Adrenal gland (tissue), 12 donors: ENCODE data around the gene SEMA4C. TPM values are rescaled to one million over a fixed set of nuclear protein-coding genes. Genes with fewer than 3 reads are reported as not detected.

Experiments
- DNase-seq, 7 donors: peaks; one replicate each; pipeline ENCODE4 v3.0.0-alpha.2; 2019 to 2020
- H3K27ac ChIP-seq, 5 donors: fragments of 200-600 bp; sonication (generic) in 4 of 5; 1 replicate in 3 of 5; 2 replicates in 2 of 5; pipeline versions ENCODE4 v1.5.1 to v1.8.0; 2016 to 2020; ENCODE audit warnings: mild to moderate bottlenecking in 1 of 5
- H3K27me3 ChIP-seq: fragments of 200-600 bp; 2 replicates; pipeline ENCODE4 v1.8.0; 2021
- H3K36me3 ChIP-seq, 2 donors: fragments of 200-600 bp; replicated peaks in 1 of 2; 1 replicate in 1 of 2; 2 replicates in 1 of 2; pipeline versions ENCODE4 v1.5.1 to v1.8.0; 2018 to 2022
- H3K4me1 ChIP-seq, 2 donors: fragments of 200-600 bp; replicated peaks in 1 of 2; 1 replicate in 1 of 2; 2 replicates in 1 of 2; pipeline versions ENCODE4 v1.5.1 to v1.8.0; 2018 to 2021
- H3K4me3 ChIP-seq, 4 donors: fragments of 200-600 bp; sonication (generic) in 3 of 4; one replicate each; pipeline ENCODE4 v1.5.1; 2016 to 2018
- H3K9me3 ChIP-seq, 3 donors: fragments of 200-600 bp; sonication (generic) in 1 of 3; replicated peaks in 1 of 3; 1 replicate in 2 of 3; 2 replicates in 1 of 3; pipeline versions ENCODE4 v1.5.1 to v1.8.0; 2016 to 2021
- CTCF ChIP-seq, 6 experiments: fragments of 450-650 bp in 4 of 6; fragments of 200-600 bp in 2 of 6; sonication (generic) in 1 of 6; IDR thresholded peaks; 1 replicate in 5 of 6; 2 replicates in 1 of 6; pipeline versions ENCODE4 v1.5.1 to v1.8.0; 2016 to 2021; ENCODE audit warnings: antibody characterized with exemption in 6 of 6, mild to moderate bottlenecking in 2 of 6, moderate library complexity in 1 of 6
- POLR2A ChIP-seq, 2 donors: fragments of 450-650 bp; IDR thresholded peaks; one replicate each; pipeline ENCODE4 v1.6.1; 2017; ENCODE audit warnings: antibody characterized with exemption in 2 of 2, mild to moderate bottlenecking in 2 of 2, moderate library complexity in 1 of 2
- WGBS, 4 donors: extraction: QIAGEN DNeasy Blood & Tissue Kit in 2 of 4; methylation state at CpG; one replicate each; pipeline versions ENCODE4 v1.1.5 to v1.1.7; 2013 to 2017; 5-methylcytosine and 5-hydroxymethylcytosine counted together
- intact Hi-C, 2 donors: fragments of 100-400 bp; cut with DNase I; formaldehyde crosslinking; loops; one replicate each; pipeline versions ENCODE4 v1.14.1 to v1.15.0; 2022 to 2023
- polyA plus RNA-seq, 3 donors: library from polyadenylated mRNA; stranded (reverse); fragments of 200-250 nt in 2 of 3; fragments of 350-450 nt in 1 of 3; fragmentation: Illumina TruSeq in 1 of 3; extraction: RNeasy Lipid Tissue Mini Kit (QIAGEN cat#74804) in 1 of 3; gene quantifications; one replicate each; pipeline ENCODE4 v1.2.3, GENCODE V29; 2013 to 2014
- total RNA-seq, 9 donors: library from RNA; depleted of rRNA in 4 of 9; stranded (reverse); fragments of >200 nt in 4 of 9; fragments of 120-200 nt in 1 of 9; fragmentation: NEBNext Ultra II Directional in 1 of 9; extraction: Animal tissue kit (Norgen Biotek cat#: 25700) in 1 of 9; gene quantifications; one replicate each; pipeline versions ENCODE4 v1.1.0 to v1.2.4, GENCODE V29; 2013 to 2023
- donor health status: healthy with polysubstance abuse.
- donor health status: Bipolar disorder and iron deficiency.
- donor health status: DM: yes; HTN: yes; CAD: no.
- donor health status: DM: no; HTN: no; CAD: no.
- donor health status: DM: no; HTN: no; CAD: no.
- donor health status: DM: yes; HTN: yes; CAD: no.

SEMA4C gene
- total and polyA plus RNA-seq, 12 donors, result 4.4 to 31.6 (median 23.2) TPM

- Histone ChIP-seq H3K4me1 (peaks cover 5 to 10% of the 10 kb centered on the region in 2 donors), H3K36me3 (peaks cover 0 to 42% of the 10 kb centered on the region in 2 donors), H3K4me3 (no peak overlapping the region), H3K27ac (peak overlapping the region in 2 of 5 donors; percentile 22 to 52), H3K27me3 (no peaks in the 10 kb centered on the region), H3K9me3 (no peaks in the 10 kb centered on the region)
- TF ChIP-seq CTCF (IDR thresholded peaks at IDR 0.05), result no peak
- no peak for TF ChIP-seq POLR2A (IDR thresholded peaks at IDR 0.05)
- DNase-seq, result no peak
- 83 to 91% (median 87%) methylated on average over 10 of the region's 10 CpGs for WGBS, 4 donors
- intact Hi-C loops, result no loop called here
These were observed 22.3 kb downstream of the SEMA4C start for GRCh38 chr2:96847586-96847985.

GRCh38 chr2:96846825-96847224 lies 23.1 kb downstream of the SEMA4C start:
- Histone ChIP-seq H3K27ac (no peak overlapping the region), H3K4me1 (peaks cover 5 to 10% of the 10 kb centered on the region in 2 donors), H3K4me3 (no peak overlapping the region), H3K9me3 (no peaks in the 10 kb centered on the region), H3K27me3 (no peaks in the 10 kb centered on the region), H3K36me3 (peaks cover 0 to 40% of the 10 kb centered on the region in 2 donors)
- WGBS, 4 donors, result 92 to 97% (median 94%) methylated on average over 5 of the region's 5 CpGs
- TF ChIP-seq POLR2A (IDR thresholded peaks at IDR 0.05) (no peak), CTCF (IDR thresholded peaks at IDR 0.05) (no peak)
- intact Hi-C loops, result no loop called here
- no peak for DNase-seq

DNA sequence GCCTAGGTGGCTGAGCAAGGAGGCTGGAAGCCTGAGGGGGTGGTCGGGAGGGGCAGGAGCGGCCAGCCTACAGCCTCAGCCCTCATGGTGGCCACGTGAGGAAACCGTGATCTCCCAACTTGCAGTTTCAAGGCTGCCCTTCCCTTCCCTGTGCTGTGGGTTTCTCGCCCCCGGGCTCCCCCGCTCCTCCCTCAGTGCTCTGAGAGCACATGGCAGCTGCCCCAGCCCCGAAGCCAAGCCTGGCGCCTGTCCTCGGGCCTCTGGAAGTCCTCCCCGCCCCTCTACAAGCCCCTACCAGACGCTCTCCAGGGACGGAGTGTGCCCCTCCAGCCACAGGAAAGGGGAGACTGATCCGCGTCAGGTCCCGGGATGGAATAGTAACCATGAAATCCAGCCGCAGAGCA lies 25.5 kb downstream of the SEMA4C start:
- H3K9me3 ChIP-seq, result no peaks in the 10 kb centered on the region
- intact Hi-C loops, result no loop called here
- H3K36me3 ChIP-seq, result peaks cover 0 to 26% of the 10 kb centered on the region in 2 donors
- no peak overlapping the region for H3K4me3 ChIP-seq
- H3K27me3 ChIP-seq, result no peaks in the 10 kb centered on the region
- no peak for DNase-seq
- TF ChIP-seq POLR2A (IDR thresholded peaks at IDR 0.05) (no peak), CTCF (IDR thresholded peaks at IDR 0.05) (no peak)
- peaks cover 5 to 10% of the 10 kb centered on the region in 2 donors for H3K4me1 ChIP-seq
- no peak overlapping the region for H3K27ac ChIP-seq
- WGBS, 4 donors, result 85 to 93% (median 89%) methylated on average over 7 to 17 of the region's 17 CpGs

- H3K4me3 ChIP-seq, result no peak within 1 kb of the TSS
- no peak within 1 kb of the TSS for H3K27ac ChIP-seq
- no peaks in the 10 kb centered on the region for H3K27me3 ChIP-seq
- peaks cover 5 to 8% of the 10 kb centered on the region in 2 donors for H3K4me1 ChIP-seq
- TF ChIP-seq CTCF (IDR thresholded peaks at IDR 0.05) (no peak), POLR2A (IDR thresholded peaks at IDR 0.05) (no peak)
- no peaks in the 10 kb centered on the region for H3K9me3 ChIP-seq
- peaks cover 0 to 23% of the 10 kb centered on the region in 2 donors for H3K36me3 ChIP-seq
- intact Hi-C loops, result no loop called here
- DNase-seq, result no peak
- WGBS, 4 donors, result 88 to 95% (median 92%) methylated on average over 13 to 14 of the region's 14 CpGs
These were observed 26.2 kb downstream of the SEMA4C start, which contains the start of gene ANKRD23 for GRCh38 chr2:96843538-96844268. Gene ANKRD23, minus strand, starts transcription at chr2:96844021. Its CDS starts 29 bp downstream, at chr2:96843992.
